Parathyroid adenoma (tissue), 2 donors: ENCODE measurements around the gene NIT1.

Source experiments
- H2AFZ ChIP-seq: fragments of 300-600 bp; sonication (generic); one replicate; pipeline ENCODE4 v1.7.0; 2017; ENCODE audit warnings: antibody characterized with exemption, mild to moderate bottlenecking
- H3K27ac ChIP-seq: fragments of 300-600 bp; sonication (generic); one replicate; pipeline ENCODE4 v1.7.0; 2017
- H3K27me3 ChIP-seq: fragments of 300-600 bp; sonication (generic); one replicate; pipeline ENCODE4 v1.7.0; 2017; ENCODE audit warnings: low read length; ENCODE audit not compliant: control insufficient read depth, insufficient read depth
- H3K36me3 ChIP-seq: fragments of 300-600 bp; sonication (generic); one replicate; pipeline ENCODE4 v1.7.0; 2017; ENCODE audit warnings: low read length; ENCODE audit not compliant: control insufficient read depth, insufficient read depth
- H3K4me1 ChIP-seq: fragments of 300-600 bp; sonication (generic); one replicate; pipeline ENCODE4 v1.7.0; 2017; ENCODE audit warnings: control low read depth
- H3K4me2 ChIP-seq: fragments of 300-600 bp; sonication (generic); one replicate; pipeline ENCODE4 v1.7.0; 2017; ENCODE audit warnings: low read length
- H3K4me3 ChIP-seq: fragments of 300-600 bp; sonication (generic); one replicate; pipeline ENCODE4 v1.7.0; 2017; ENCODE audit warnings: low read depth, low read length
- H3K79me2 ChIP-seq: fragments of 300-600 bp; sonication (generic); one replicate; pipeline ENCODE4 v1.7.0; 2017; ENCODE audit warnings: control low read depth
- H3K9ac ChIP-seq: fragments of 300-600 bp; sonication (generic); one replicate; pipeline ENCODE4 v1.7.0; 2017; ENCODE audit warnings: mild to moderate bottlenecking
- H3K9me3 ChIP-seq: fragments of 300-600 bp; sonication (generic); one replicate; pipeline ENCODE4 v1.7.0; 2017; ENCODE audit warnings: low read length; ENCODE audit not compliant: control insufficient read depth
- CTCF ChIP-seq: fragments of 300-600 bp; sonication (generic); IDR thresholded peaks from one replicate; pipeline ENCODE4 v1.7.0; 2017; ENCODE audit warnings: antibody characterized with exemption, mild to moderate bottlenecking
- donor health status: primary hyperparathyroidism.

NIT1 gene

GRCh38 chr1:161159913-161160243 lies 42.0 kb downstream of the NIT1 start:
- H3K27me3 ChIP-seq, result no peaks in the 10 kb centered on the region
- H3K36me3 ChIP-seq, result no peaks in the 10 kb centered on the region
- H3K4me1 ChIP-seq, result no peaks in the 10 kb centered on the region
- H3K27ac ChIP-seq, result peak overlapping the region; percentile 91
- H3K9me3 ChIP-seq, result no peaks in the 10 kb centered on the region
- H3K4me2 ChIP-seq, result peak overlapping the region; percentile 69
- H3K4me3 ChIP-seq, result peak overlapping the region; percentile 94
- H2AFZ ChIP-seq, result peak overlapping the region; percentile 87
- peaks cover 4% of the 10 kb centered on the region for H3K79me2 ChIP-seq
- H3K9ac ChIP-seq, result peak overlapping the region; percentile 37
- no peak for TF ChIP-seq CTCF

- Histone ChIP-seq H3K79me2 (peaks cover 4% of the 10 kb centered on the region), H3K9me3 (no peaks in the 10 kb centered on the region), H3K4me2 (peak overlapping the region; percentile 69), H3K4me3 (peak overlapping the region; percentile 94), H3K27me3 (no peaks in the 10 kb centered on the region), H3K27ac (no peak overlapping the region), H3K36me3 (no peaks in the 10 kb centered on the region), H3K9ac (no peak overlapping the region), H3K4me1 (no peaks in the 10 kb centered on the region), H2AFZ (no peak overlapping the region)
- no peak for TF ChIP-seq CTCF
These were observed 42.8 kb downstream of the NIT1 start for GRCh38 chr1:161160671-161161145.

GRCh38 chr1:161161652-161162051 lies 43.7 kb downstream of the NIT1 start:
- Histone ChIP-seq H2AFZ (no peak overlapping the region), H3K9ac (no peak overlapping the region), H3K9me3 (no peaks in the 10 kb centered on the region), H3K27me3 (no peaks in the 10 kb centered on the region), H3K36me3 (no peaks in the 10 kb centered on the region), H3K4me2 (no peak overlapping the region), H3K4me3 (no peak overlapping the region), H3K27ac (no peak overlapping the region), H3K79me2 (peaks cover 4% of the 10 kb centered on the region), H3K4me1 (no peaks in the 10 kb centered on the region)
- TF ChIP-seq CTCF, result no peak

GRCh38 chr1:161162052-161162451 lies 44.1 kb downstream of the NIT1 start:
- Histone ChIP-seq H3K27ac (no peak overlapping the region), H3K4me1 (no peaks in the 10 kb centered on the region), H3K36me3 (no peaks in the 10 kb centered on the region), H3K27me3 (no peaks in the 10 kb centered on the region), H2AFZ (no peak overlapping the region), H3K9ac (no peak overlapping the region), H3K4me2 (no peak overlapping the region), H3K9me3 (no peaks in the 10 kb centered on the region), H3K4me3 (no peak overlapping the region), H3K79me2 (peaks cover 4% of the 10 kb centered on the region)
- TF ChIP-seq CTCF, result no peak

GRCh38 chr1:161162806-161163205 lies 44.9 kb downstream of the NIT1 start:
- Histone ChIP-seq H3K4me2 (no peak overlapping the region), H3K4me1 (no peaks in the 10 kb centered on the region), H3K27ac (no peak overlapping the region), H3K36me3 (no peaks in the 10 kb centered on the region), H2AFZ (no peak overlapping the region), H3K9ac (no peak overlapping the region), H3K9me3 (no peaks in the 10 kb centered on the region), H3K27me3 (no peaks in the 10 kb centered on the region), H3K4me3 (no peak overlapping the region), H3K79me2 (peaks cover 4% of the 10 kb centered on the region)
- no peak for TF ChIP-seq CTCF
